ENCODE data around the gene KRT20.
"Not testable (repeated sequence)": the region's sequence is repeated elsewhere in the genome, so short reads cannot be mapped to it uniquely, and the experiment has no call there.

KRT20 gene

DNA sequence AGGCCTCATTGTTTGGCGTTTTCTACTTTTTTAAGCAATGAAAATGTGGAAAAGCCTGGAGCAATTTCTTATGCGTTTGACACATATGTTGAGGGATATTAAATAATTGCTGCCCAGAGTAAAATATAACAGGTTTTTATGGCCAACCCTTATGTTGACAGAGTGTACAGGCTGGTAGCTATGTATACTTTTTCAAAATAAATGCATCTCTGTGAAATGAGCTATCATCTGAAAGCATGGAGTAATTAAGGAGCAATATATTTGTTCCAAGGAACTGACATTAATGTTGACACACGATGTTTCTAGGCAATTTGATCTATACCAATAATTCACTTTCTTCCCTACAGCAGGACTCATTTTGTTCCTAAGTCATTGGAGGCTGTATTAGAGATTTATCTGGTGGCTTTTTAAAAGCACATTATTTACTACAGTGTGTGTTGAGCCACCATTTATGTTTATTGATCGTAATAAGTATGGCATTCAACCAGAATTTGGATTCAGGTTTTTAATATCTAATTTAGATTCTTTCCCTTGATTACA is 11.9 kb upstream of the KRT20 start:
- DNase-seq: no peak

DNA sequence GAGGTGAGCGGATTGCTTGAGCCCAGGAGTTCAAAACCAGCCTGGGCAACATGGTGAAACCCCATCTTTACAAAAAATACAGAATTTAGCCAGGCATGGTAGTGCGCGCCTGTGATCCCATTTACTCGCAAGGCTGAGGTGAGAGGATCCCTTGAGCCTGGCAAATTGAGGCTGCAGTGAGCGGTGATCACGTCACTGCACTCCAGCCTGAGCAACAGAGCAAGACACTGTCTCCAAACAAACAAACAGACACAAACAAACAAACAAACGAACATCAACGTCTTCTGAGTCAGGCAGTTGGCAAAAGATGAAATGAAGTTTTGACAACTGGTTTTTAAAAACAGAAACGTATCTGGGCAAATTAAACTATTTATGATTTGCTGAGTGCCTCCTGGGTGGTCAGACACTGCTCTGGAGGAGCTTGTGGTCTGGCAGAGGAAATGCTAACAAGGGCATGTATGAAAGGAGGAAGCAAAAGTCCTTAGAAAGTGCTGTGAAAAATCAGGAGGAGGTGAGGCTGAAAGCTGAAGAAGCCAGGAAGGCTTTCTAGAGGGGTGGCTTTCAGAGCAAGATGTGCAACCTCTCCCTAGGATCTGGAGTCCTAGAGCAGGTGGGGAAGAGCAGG is 10.2 kb upstream of the KRT20 start:
- DNase-seq: no peak

DNA sequence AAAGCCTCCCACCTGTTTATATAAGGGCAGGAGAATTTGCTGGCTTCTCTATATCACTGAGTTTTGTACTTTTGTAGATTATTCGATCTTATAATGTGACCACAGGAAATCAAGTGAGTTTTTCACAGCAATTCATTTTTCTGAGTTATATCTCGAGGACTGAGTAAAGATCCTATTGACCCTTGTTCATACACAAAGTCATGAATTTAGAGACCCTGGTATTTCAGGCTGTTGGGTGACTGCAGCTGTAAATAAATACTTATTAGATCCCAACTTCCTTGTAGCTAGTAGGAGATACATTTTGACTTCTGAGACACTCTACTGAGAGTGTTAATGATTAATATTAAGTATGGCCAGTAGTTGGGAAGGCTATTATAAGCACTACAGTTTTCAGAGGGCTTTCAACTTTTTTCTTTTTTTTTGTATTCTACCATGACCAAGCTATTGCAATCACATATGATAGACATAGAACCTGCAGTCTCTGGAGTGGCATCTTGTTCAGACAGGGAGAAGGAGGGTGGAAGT is 3.2 kb upstream of the KRT20 start:
- no peak for DNase-seq

DNA sequence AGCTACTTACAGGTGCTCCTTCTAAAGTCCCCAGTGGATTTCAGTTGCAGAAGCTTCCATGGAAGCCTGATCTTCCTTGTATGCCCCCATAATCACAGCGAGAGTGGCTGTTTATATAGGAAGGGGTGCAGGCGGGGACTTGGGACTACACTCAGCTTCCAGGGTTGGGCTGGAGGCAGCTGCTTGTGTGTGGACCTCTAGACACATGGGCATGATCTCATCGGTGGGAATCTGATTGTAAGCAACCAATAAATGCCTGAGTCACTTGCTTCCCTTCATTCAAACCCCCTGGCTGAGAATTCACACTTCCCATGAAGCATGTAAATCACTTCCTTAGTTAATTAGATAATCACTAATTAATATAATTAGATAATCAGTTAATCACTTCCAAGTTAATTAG is 1.0 kb upstream of the KRT20 start:
- DNase-seq: no peak

- no peak for DNase-seq
Observed at GRCh38 chr17:40883626-40884334, 1.3 kb downstream of the KRT20 start.

DNA sequence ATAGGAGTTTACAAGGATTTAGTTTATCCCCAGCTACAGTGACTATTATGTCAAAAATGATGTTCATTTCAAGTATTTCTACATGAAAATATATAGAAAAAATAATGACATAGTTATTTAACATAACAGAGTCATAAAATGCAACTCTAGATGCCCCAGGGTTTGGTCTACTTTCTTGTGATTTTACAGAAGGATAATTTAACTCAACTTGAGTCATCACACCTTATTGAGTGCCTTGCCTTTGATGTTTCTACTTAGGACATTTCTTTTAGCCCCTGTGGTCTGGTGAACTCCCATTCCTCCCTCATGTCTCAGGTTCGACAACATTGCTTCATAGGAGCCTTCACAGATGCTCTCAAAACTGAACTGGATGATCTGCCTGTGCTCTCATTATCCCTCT is 2.0 kb downstream of the KRT20 start:
- no peak for DNase-seq

GRCh38 chr17:40879026-40879425 is 6.0 kb downstream of the KRT20 start:
- DNase-seq: no peak

DNA sequence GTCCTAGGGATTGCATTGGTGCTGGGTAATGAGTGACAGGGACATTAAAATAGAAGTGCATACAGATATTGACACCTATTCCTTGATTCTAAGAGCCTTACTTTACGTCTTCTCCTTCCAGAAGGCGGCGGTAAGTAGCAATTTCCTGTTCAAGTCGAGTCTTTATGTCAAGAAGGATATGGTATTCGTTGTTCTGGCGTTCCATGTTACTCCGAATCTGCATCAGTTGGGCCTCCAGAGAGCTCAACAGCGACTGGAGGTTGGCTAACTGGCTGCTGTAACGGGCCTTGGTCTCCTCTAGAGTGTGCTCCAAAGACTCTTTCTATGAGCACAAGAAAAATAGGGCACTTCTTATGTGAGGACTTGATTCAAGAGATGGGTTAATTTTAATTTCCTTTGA is 7.0 kb downstream of the KRT20 start:
- DNase-seq: no peak

- no peak for DNase-seq
Observed at GRCh38 chr17:40873801-40874200, 11.2 kb downstream of the KRT20 start.

- no peak for DNase-seq
Observed at GRCh38 chr17:40873255-40873654, 11.8 kb downstream of the KRT20 start.

DNA sequence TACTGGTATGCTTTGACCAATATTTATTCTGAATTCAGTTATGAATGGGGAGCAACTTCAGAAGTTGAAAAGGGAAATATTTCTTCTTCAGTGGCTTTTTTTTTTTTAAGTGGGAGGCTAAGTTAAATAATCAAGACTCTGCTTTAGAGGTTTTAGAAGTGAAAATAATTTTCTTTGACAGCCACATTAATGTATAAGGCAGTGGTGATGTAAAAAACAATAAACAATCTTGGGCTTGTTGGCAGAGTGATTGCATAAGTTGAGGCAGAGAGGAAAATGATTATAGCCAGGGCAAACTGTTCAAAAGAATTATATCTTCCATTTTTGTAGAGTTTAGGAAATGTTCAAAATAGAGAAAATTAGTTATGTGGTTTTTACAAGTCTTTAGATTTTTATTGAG is 12.6 kb downstream of the KRT20 start:
- no peak for DNase-seq

DNA sequence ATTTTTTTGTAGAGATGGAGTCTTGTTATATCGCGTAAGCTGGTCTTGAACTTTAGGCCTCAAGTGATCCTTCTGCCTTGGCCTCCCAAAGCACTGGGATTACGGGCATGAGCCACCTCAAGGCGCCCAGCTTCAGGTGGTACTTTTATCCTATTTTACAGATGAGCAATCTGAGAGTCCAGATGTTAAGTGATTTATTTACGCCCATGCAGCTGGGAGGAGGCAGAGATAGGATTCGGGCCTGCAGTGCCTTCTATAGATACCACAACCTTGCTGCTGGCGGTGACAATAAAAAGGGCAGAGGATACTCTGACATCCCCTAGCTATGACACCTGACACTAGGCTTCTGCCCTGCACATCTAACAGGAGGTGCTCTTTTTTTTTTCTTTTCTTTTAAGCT is 13.7 kb downstream of the KRT20 start:
- DNase-seq: no peak

DNA sequence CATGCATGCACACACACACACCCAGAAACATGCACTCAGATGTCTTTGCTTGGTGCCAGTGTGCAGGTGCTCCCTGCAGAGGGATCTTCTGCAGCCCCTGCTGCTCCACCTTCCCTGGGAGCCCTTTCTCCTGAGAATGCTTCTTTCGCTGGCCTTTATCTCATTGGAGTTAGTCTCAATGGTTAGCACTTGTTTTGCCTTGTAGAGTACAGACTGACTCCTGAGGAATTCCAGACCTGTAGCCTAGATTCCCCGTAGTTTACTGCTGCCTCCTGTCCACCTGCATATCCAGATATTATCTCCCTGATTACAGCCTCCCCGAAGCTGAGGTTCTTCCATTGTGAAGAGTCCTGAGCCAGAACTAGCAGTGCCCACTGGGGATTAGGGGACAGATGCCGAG is 14.9 kb downstream of the KRT20 start:
- no peak for DNase-seq

DNA sequence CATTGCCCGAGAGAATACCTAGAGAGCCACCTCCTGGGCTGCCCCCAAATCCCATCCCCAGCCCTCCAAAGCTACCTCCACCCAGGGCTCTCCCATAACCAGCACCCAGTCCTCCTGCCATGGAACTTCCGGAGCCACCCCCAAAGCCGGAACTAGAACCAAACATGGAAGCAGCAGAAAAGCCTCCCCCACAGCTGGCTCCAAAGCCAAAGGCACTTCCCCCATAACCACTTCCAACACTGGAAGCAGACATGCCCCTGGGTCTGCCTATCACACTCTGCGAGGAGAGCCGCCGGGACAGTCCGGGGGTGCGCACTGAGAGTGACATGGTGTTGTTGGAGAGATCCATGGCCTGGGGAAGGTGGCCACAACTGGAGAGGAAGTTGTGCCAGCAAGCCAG is 18.2 kb downstream of the KRT20 start, which contains the start of gene KRT12:
Gene KRT12, minus strand, starts transcription at position 386 of the 400 bp plus-strand sequence. Its CDS starts 37 bp downstream, at position 349.
- DNase-seq: no peak

- no peak for DNase-seq
Observed at GRCh38 chr17:40864661-40865390, 20.2 kb downstream of the KRT20 start.

- DNase-seq: no peak
Observed at GRCh38 chr17:40862985-40863733, 21.9 kb downstream of the KRT20 start.

DNA sequence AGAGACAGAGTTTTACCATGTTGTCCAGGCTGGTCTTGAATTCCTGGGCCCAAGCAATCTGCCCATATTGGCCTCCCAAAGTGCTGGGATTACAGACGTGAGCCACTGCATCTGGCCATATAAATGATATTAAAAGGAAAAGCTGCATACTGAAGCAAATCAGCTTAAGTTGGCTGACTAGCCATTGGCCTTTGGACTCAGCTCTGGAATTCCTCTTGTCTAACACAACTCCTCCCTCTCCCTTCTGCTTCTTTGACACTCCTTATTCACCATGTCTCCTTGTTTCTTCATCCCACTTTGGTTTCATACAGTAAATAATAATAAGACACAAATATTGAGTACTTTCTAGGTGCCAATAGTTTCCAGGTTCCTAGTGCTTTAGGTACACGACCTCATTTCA is 25.5 kb downstream of the KRT20 start:
- DNase-seq: no peak

GRCh38 chr17:40858667-40859066 is 26.4 kb downstream of the KRT20 start:
- not testable (repeated sequence) for DNase-seq

DNA sequence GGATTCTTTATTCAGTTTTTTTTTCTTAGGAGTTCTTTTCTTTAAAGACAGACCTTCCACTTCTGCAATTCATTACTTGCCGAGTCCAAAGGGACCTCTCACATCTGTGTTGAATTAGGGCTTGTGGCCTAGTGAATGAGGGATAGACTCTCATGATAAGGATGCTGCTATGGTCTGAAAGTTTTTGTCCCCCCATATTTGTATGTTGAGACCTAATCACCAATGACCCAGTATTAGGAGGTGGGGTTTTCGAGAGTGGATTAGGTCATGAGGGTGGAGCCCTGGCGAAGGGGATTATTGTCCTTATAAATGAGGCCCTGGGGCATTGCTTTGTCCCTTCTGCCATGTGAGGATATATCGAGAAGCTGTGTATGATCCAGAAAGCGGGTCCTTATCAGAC is 27.5 kb downstream of the KRT20 start:
- no peak for DNase-seq

DNA sequence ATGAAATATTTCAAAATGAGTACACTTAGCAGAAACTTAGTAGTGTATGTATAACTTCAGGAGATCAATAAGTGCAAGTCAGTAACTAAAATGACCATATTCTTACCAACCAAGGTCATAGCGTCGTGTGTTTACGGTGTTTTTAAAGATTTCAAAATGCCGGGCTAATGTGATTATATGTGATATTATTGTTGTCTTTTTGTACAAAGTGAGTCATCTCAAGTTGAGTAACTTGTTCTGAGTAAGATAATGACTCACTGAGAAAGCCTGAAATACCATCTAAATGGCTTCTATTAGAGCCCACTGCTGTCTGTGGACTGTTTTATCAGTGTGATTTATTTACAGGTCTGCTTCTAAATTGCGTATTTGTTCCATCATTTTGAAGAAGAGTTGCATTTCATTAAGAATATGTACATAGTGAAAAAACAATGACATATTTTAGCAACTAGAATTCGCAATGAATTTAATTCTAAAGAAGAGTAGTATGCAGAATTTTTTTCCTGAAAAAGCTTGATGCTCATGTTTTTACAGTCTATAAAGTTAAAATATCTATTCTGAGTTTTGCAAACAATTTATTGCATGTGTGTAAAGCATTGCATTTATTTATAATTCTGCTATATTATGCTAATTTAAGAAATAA is 30.7 kb downstream of the KRT20 start:
- no peak for DNase-seq

- no peak for DNase-seq
Observed at GRCh38 chr17:40852364-40852763, 32.7 kb downstream of the KRT20 start.

DNA sequence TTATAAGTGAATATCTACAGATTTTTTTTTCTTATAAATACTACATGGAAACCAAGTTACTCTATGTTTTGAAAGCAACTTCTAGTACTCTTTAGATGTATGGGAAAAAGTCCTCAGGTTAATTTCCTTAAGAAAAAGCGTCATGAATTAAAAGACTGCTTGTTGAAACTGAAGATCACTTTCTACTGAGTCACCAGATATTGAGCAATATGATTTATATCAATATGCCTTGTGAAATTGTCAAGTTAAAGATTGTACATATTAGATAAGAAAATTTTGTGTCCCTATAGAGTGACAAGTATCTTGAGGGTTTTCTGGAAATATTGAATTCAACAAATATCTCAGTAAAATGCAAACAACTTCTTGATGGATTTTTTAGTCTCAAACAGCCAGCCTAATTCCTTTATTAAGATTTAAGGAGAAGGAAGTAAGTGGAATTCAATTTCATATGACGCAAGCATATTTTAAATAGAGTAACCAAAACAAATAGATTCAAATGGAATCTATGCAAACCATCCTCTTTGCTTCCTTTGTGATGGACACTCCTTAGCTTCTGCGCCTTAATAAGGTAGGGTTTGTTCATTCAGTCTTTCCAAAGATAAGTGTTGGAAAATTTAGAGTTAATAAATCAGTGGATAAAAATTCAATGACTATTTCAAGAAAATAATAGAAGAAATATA is 34.6 kb downstream of the KRT20 start:
- no peak for DNase-seq

Measured in T1000 (cell line).